Fibroblast of the conjunctiva (primary cell): ENCODE results near the gene NRDE2.

Experiments used
- DNase-seq: peaks from one replicate; pipeline ENCODE4 v3.0.0-alpha.2; 2010; ENCODE audit warnings: low read depth

Gene NRDE2, protein sequence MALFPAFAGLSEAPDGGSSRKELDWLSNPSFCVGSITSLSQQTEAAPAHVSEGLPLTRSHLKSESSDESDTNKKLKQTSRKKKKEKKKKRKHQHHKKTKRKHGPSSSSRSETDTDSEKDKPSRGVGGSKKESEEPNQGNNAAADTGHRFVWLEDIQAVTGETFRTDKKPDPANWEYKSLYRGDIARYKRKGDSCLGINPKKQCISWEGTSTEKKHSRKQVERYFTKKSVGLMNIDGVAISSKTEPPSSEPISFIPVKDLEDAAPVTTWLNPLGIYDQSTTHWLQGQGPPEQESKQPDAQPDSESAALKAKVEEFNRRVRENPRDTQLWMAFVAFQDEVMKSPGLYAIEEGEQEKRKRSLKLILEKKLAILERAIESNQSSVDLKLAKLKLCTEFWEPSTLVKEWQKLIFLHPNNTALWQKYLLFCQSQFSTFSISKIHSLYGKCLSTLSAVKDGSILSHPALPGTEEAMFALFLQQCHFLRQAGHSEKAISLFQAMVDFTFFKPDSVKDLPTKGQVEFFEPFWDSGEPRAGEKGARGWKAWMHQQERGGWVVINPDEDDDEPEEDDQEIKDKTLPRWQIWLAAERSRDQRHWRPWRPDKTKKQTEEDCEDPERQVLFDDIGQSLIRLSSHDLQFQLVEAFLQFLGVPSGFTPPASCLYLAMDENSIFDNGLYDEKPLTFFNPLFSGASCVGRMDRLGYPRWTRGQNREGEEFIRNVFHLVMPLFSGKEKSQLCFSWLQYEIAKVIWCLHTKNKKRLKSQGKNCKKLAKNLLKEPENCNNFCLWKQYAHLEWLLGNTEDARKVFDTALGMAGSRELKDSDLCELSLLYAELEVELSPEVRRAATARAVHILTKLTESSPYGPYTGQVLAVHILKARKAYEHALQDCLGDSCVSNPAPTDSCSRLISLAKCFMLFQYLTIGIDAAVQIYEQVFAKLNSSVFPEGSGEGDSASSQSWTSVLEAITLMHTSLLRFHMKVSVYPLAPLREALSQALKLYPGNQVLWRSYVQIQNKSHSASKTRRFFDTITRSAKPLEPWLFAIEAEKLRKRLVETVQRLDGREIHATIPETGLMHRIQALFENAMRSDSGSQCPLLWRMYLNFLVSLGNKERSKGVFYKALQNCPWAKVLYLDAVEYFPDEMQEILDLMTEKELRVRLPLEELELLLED

DNA sequence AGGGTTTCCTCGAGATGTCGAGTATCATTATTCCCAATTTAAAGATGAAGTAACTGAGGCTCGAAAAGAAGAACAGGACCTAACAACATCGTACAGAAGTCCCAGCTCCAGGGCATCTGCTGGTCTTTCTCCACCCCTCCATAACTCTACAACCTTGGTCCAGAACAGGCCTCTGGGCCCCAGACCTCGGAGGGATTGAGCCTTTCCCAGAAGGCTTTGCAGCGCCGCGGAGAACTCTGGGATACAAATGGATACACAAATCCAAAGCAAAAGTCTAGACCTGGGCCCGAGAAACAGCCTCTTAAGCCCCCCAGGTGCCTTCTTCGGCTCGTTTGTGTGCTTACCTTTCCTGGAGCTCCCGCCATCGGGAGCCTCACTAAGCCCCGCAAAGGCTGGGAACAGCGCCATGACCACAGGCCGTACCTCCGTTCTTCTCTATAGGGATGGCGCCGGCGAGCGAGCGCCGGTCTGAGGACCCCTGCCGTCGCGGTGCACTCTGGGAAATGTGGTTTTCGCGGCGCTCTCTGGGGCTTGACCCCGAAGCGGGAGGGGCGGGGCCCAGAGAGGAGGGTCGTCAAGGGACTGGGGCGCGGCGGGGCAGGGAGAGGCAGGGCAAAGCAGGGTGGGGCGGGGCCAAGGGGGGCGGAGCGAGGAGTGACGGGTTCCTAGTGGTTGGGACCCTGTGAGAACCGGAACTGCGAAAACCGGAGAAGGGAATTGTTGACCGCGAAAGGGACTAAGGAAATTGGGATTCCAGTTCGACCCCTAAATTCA lies at the start of gene NRDE2:
TSS of gene NRDE2 (minus strand) at position 445 of the 774 bp plus-strand sequence. CDS start at position 408, 37 bp downstream.
- DNase-seq: peak; percentile 92

DNA sequence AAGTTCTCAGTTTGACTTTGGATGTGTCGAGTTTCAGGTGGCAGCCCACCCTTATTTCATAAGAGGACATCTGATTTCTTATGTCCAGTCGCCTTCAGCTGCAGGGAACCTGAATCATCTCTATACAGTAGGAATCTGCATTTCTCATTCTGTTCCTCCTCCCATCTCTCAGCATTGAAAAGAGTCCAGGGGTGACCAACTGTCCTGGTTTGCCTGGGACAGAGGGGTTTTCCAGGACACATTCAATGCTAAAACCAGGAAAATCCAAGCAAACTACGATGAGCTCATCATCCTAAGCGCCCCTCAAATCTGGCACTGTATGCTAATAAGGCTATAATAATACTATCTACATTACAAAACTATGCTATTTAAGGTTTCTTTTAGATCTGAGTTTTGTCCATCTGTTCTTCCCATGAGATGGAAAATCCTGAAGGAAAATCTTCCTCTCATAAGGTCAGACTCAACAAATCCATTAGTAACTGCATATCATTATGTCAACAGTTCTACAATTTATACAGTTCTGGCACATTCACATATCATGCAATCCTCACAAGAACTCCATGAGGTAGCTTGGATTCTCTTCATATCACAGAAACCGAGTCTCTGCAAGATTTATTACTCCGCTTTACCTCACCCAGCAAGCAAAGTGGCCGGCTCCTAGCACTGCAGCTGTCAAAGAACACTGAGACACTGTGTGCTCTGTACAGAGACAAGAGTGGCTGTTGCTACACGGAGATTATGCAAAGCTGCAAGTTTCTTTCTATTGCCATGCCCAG lies 49.5 kb upstream of the NRDE2 start:
- DNase-seq: no peak

DNA sequence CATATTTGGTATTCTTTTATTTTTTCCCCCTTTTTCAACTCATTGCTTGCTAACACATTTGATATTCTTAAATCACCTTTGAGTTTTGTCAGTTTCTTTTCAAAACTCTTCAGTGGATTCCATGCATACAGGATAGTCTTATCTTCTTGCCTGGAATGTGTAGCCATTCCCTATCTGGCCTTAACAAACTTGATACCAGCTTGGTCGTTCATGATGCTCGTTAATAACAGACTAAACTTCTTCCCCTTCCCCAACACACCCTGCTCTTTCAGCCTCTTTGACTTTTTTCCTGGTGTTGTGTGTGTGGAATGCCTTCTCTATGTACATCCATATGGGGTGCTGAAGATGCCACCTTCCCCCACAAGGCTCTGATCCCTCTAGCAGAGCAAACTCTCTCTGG lies 47.4 kb upstream of the NRDE2 start:
- DNase-seq: no peak

DNA sequence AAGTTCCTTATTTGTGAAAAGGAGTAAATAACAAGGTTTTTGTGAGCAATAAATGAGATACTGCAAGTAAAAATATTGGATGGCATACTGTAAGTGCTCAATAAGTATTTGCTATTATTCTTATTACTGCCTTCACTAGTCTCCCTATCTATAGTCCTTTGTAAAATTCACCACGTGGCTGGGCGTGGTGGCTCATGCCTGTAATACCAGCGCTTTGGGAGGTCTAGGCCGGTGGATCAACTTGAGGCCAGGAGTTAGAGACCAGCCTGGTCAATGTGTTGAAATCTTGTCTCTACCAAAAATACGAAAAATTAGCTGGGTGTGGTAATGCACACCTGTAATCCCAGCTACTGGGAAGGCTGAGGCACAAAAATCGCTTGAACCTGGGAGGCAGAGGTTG lies 46.5 kb upstream of the NRDE2 start:
- DNase-seq: no peak

DNA sequence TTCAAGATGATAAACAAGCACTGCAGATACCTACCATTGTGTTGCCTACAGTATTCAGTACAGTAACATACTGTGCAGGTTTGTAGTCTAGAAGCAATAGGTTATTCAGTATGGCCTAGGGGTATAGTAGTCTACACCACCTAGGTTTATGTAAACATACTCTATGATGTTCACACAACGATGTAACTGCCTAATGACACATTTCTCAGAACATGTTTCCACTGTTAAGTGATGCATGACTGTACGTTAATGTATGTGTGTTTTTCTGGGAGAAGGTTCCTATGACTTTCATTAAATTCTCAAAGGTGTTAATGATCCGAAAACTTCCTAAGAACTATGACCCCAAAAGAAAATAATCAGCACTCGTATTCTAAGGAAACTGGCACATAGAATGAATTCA lies 44.2 kb upstream of the NRDE2 start:
- no peak for DNase-seq

DNA sequence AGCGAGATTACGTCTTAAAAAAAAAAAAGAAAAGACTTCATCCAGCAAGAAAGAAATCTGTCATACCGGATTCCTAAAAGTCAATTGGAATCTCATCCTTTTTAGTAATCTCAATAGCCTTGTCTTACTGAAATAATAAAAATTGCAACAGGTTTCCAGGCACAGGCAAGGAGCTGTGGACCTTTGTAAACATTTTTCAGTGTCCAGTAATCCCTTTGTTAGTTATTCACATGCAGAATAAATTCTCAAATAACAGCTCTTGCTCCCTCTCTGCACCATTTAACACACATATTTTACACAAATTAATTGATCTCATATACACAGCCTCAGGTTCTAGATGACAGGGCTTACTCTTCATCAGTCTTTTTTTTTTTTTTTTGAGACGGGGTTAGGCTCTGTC lies 43.1 kb upstream of the NRDE2 start:
- DNase-seq: no peak

DNA sequence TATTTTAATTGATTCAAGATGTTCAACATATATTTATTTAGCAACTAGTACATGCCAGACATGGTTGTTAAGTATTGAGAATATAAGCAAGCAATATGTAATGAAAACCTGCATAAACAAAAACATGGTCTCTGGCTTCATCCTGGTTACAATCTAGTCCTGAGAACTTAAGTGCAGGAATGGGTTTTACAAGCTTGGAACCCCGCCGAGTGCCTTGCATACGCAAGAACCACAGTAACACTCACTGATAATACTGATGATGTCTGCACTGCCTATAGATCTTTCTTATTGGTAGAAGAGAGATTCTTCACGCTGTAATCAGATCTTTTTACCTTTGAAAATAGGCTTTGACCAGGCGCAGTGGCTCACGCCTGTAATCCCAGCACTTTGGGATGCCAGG lies 42.1 kb upstream of the NRDE2 start:
- no peak for DNase-seq

DNA sequence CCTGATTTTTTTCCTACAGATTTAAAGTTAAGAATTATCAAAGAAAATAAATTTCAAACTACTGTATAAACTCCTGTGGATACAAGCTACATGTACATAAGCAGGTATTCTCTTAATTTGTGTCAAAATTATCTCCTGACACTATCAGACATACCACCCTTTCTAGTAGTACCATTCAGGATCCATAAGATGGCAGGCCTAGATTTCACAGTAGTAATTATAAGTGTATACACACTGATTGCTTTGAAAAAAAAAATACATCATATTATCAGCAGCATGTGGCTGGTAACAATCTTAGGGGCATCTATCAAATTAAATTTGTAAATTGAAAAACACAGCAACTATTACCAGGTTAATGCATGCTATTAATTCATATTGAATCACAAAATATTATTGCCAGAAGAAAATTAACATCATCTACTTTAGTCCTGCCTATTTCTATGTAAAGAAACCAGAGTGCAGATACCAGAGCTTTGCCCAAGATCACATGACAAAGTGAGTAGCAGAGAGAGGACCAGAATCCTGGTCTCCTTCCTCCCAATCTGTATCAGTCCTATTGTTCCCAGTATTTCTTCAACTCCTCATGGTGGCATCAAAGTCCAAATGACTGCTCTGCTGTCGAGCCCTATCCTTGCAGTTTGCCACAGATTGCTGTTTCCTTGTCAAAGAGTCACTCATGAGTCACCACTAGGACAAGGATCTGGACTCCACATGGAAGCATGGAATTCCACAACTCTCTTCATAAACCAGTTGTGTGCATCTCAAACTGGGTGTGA lies 37.4 kb upstream of the NRDE2 start:
- DNase-seq: no peak

DNA sequence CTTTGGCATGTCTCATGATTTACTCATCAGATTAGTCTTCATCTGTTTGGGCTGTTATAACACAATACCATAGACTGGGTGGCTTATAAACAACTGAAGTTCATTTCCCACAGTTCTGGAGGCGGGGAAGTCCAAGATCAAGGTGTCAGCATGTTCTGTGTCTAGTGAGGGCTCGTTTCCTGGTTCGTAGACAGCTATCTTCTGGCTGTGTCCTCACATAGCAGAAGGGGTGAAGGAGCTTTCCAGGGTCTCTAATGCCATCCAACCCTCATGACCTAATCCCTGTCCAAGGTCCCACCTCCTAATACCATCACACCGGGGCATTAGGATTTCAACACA lies 30.8 kb upstream of the NRDE2 start:
- DNase-seq: no peak

DNA sequence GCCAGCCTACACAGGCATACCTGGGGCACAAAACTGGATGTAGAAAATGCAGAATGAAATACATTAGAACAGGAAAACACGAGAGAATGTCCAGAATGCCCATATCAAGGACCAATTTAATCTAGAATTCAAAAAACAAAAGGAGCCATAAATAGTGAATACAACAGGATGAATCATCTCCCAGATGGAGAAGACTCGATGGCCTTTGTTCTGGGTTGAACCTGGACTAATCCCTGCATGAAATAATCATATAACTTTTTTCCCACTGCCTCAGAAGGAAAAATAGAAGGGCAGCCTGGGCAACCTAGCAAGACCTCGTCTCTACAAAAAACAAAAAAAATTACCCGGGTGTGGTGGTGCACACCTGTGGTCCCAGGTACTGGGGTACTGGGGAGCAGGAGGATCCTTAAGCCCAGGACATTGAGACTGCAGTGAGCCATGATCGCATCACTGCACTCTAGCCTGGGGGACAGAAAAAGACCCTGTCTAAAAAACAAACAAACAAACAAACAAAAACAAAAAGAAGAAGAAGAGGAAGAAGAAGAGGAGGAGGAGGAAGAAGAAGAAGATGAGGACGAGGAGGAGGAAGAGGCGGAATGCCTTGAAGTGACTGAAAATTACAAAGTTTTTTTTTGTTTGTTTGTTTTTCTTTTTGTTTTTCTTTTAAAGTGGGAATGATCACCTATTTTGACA lies 30.3 kb upstream of the NRDE2 start:
- DNase-seq: no peak

DNA sequence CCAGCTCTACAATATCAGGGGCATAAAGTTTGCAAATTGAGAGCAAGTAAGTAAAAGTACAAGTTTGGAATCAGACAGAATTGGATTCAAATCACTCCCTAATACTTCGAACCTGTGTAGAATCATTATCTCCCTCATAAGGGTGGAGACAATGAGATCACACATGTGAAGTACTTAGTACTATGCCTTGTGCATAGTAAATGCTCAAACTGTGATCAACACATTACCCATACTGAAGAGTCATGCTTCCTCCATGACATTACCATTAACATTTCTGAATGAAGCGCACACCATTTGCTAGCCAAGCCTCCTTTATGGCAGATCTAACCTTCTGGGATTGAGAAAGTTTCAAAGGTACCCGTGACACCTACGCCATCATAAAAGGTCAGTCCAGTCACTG lies 26.6 kb upstream of the NRDE2 start:
- DNase-seq: no peak

DNA sequence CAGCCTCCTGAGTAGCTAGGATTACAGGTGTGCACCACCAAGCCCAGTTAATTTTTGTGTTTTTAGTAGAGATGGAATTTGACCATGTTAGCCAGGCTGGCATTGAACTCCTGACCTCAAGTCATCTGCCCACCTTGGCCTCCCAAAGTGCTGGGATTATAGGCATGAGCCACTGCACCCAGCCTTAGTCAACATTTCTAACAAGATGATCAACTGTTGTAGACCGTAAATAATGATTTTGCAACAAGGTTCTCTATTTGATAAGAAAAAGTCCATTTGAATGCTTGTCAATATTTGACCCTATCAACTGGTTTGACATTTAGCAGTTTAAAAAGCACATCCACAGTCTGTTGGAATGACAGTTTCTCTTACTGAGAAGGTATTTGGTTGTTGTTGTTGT lies 25.2 kb upstream of the NRDE2 start:
- no peak for DNase-seq

DNA sequence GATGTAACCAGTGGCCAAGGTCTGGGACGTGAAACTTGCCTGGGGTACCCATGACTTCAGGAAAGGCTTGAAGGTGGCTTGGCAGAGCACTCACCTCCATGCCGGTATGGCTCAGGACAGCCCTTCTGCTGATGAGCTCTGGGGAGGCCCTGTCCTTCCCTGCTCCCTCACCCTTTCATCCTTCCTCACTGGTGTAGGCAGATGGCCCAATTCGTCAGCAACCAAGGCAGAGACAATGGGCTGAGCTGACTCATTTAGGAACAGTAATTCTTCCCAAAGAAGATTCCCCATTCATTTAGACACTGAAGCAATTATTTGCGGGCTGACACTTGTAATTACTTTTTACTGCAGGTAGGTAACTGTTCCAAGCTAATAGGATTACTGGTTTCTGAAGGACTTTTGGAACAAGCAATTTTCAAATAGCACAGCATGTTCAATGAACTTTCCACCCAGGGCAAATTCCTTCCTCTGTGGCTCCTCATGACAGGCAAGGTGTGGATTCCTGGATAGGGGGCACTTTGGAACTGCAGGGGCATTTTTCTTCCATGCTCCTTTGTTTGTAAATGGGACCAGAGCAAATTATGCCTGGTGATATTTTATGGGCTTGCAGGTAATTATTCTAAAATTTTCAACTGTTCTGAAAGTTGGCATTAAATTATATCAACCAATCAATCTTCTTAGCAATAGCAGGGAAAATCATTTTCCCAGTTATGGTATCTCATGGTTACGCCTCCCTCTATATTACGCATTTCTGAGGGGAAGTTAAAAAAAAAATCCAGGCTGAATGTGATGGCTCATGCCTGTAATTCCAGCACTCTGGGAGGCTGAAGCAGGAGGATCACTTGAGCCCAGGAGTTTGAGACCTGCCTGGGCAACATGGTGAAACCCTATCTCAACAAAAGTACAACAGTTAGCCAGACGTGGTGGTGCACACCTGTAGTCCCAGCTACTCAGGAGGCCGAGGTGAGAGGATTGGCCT lies 24.1 kb upstream of the NRDE2 start:
- no peak for DNase-seq

DNA sequence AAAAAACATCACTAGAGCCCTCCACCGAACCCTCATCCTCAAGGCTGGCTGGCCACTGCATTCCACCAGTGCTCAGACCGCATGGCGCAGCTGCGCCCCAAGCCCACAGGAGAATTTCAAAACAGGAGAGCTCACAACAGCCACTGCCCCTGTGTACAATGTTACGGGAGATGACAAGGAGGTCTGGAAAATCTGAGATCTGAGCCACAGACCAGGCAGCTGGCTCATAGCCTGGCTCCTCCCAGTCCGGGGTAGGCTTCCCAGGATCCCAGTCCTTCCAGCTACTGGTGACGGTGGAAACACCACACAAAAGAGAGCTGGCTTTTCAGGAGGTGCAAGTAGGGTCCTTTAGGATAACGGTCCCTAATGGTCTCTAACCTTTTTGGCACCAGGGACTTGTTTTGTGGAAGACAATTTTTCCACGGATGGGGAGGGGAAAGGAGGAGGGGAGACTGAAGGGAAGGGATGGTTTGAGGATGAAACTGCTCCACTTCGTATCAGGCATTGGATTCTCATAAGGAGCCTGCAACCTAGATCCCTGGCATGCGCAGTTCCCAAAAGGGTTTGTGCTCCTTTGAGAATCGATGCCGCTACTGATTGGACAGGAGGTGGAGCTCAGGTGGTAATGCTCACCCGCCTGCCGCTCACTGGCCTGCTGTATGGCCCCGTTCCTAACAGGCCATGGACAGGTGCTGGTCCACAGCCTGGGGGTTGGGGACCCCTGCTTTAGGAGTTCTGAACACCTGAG lies 23.0 kb upstream of the NRDE2 start:
- no peak for DNase-seq

DNA sequence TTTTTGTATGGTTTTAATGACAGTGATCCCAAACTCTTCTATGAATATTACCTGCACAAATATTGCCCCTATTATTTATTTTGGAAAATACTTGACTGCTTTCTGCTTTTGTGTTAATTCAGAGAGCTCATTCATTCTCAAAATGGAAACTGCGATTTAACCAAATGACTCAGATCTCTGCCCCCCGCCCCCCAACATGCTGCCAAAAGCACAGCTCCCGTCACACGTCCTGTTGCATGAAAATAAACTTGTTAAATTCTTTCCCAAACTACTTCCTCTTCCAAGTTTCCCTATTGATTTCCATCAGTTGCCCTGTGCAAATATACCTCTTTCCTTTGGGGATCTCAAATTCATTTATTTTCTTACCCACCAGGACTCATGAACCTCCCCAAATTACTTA lies 18.0 kb upstream of the NRDE2 start:
- DNase-seq: no peak

DNA sequence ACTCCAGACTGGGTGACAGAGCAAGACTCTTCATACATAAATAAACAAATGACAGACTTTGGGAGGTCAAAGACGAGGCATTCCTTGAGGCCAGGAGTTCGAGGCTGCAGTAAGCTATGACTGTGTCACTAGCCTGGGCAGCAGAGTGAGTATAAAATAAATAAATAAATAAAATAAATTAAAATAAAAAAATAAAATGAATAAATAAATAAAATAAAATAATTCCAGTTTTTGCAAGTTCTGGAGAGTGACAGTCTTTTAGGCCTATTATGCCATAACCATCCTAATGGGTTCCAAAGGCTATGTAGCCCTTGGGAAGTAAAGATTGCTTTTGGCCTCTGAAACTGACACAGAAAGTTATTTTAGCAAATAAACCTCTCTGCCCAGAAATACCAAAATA lies 16.5 kb upstream of the NRDE2 start:
- no peak for DNase-seq

DNA sequence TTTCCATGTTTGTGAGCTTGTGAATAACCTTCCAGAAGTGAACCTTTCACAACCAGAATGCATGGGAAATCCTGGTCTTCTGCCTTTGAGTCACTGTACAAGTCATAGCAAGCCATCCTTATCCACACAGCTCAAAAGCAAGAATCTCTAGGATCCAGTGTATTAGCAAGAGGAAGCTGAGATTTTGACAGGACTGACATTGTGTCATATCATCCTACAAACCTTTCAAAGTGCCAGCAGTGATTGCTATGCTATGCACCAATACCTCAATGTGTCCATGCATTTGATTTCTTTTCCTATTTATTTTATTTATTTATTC lies 13.5 kb upstream of the NRDE2 start:
- no peak for DNase-seq
